GM12801 (cell line): Measurements from ENCODE around the gene MYO15B.

Source experiments
- CTCF ChIP-seq: IDR thresholded peaks from one replicate; pipeline ENCODE4 v1.5.1; 2011; ENCODE audit warnings: control low read depth; ENCODE audit not compliant: insufficient read length; ENCODE audit errors: extremely low read depth

The MYO15B gene

DNA sequence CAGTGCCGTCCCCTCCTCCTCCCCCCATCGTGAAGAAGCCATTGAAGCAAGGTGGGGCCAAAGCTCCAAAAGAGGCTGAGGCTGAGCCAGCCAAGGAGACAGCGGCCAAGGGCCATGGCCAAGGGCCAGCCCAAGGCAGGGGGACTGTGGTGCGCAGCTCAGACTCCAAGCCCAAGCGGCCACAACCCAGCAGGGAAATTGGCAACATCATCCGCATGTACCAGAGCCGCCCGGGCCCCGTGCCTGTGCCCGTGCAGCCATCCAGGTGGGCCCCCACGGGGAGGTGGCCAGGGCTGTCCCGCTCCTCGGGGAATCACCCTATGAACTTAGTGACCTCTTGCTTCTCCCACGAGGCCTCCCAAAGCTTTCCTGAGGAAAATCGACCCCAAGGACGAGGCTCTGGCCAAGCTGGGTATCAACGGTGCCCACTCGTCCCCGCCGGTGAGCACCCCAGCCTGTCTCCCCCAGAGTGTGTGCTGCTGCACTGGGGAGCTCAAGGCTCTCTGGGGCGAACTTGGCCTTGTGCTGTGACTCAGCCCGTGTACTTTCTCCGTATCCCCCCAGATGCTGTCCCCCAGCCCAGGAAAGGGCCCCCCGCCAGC lies 29.0 kb downstream of the MYO15B start:
- no peak for TF ChIP-seq CTCF

- TF ChIP-seq CTCF: no peak
Measured at GRCh38 chr17:75617218-75617617, 29.6 kb downstream of the MYO15B start.

GRCh38 chr17:75617675-75618074 lies 30.1 kb downstream of the MYO15B start:
- TF ChIP-seq CTCF: no peak

- no peak for TF ChIP-seq CTCF
Measured at GRCh38 chr17:75619506-75620431, 32.2 kb downstream of the MYO15B start.

DNA sequence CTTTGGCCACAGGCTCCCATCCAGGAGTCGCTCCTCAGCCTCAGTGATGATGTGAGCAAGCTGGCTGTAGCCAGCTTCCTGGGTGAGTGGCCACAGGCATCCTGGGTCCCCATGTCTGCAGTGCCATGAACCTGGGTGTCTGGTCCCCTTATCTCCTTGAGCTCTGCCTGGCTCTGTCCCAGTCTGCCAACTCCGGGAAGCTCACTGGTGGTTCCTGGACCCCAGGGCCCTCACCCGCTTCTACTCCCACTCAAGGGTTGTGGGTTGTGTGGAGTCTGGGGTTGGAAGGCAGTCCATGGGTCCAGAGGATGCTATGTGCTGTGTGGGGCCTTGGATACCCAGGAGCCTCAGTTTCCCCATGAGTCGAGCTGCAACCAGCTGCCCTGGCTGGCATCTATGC lies 33.9 kb downstream of the MYO15B start:
- TF ChIP-seq CTCF: no peak

- no peak for TF ChIP-seq CTCF
Measured at GRCh38 chr17:75622076-75622475, 34.5 kb downstream of the MYO15B start.

DNA sequence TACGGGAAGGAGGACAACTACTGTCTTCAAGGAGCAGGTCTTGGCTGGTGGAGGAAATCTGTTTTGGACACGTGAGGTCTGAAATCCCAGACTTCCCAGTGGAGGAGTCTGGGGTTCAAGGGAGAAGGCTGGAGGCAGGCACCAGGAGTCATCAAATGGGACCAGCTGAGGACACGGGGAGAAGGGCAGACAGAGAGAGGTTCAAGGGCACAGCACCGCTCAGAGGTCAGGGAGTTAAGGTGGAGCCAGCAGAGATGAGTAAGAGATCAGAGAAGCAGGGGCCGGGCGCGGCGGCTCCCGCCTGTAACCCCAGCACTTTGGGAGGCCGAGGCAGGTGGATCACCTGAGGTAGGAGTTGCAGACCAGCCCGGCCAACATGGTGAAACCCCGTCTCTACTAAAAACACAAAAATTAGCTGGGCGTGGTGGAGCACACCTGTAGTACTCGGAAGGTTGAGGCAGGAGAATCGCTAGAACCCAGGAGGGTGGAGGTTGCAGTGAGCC lies 35.2 kb downstream of the MYO15B start:
- TF ChIP-seq CTCF: no peak
